Panc1 (cell line): ENCODE data around the gene CARHSP1. TPM values are rescaled to one million over a fixed set of nuclear protein-coding genes. Genes with fewer than 3 reads are reported as not detected.
A peak's percentile ranks its signal among the peaks of the same experiment; 100 is the strongest.

Source experiments
- ATAC-seq: fragments of 200-7000 bp; cut with Tn5 transposase; 2 replicates; pipeline ENCODE4 v1.9.1; 2020; ENCODE audit warnings: mild to moderate bottlenecking, moderate library complexity
- BruUV-seq: library from RNA; stranded (reverse); fragments of 400-500 nt; replicated peaks from 2 replicates; lab custom pipeline; 2021; lab: Mats Ljungman, UMichigan
- CTCF ChIA-PET: fragments of 300-600 bp; sonication (Branson Sonifier 250); formaldehyde crosslinking; loops from one replicate; lab custom pipeline; 2022; ENCODE audit warnings: antibody characterized with exemption; lab: Charles Lee
- POLR2A ChIA-PET: fragments of 300-600 bp; sonication (Branson Sonifier 250); formaldehyde crosslinking; loops from one replicate; lab custom pipeline; 2022; ENCODE audit warnings: antibody characterized with exemption; lab: Charles Lee
- DNase-seq: peaks from one replicate; pipeline ENCODE4 v3.0.0-alpha.2; 2010; ENCODE audit warnings: low read depth, low spot score
- H3K27ac ChIP-seq: 2 replicates; pipeline ENCODE4 v1.5.1; 2011; ENCODE audit warnings: mild to moderate bottlenecking, low read length, inconsistent platforms
- H3K27me3 ChIP-seq: fragments of 200-500 bp; sonication (Bioruptor generic); 2 replicates; pipeline ENCODE4 v1.6.0; 2014; ENCODE audit warnings: low read length, inconsistent platforms; ENCODE audit not compliant: control insufficient read depth, insufficient read depth
- H3K36me3 ChIP-seq: fragments of 200-500 bp; sonication (Bioruptor generic); 2 replicates; pipeline ENCODE4 v1.5.1; 2014; ENCODE audit warnings: inconsistent platforms, mild to moderate bottlenecking, low read length, moderate library complexity; ENCODE audit not compliant: control insufficient read depth, insufficient read depth
- H3K4me1 ChIP-seq: 2 replicates; pipeline ENCODE4 v1.5.1; 2011; ENCODE audit warnings: inconsistent platforms, mild to moderate bottlenecking, low read length, moderate library complexity; ENCODE audit not compliant: control insufficient read depth, insufficient read depth
- H3K4me3 ChIP-seq, 2 experiments: 2 replicates each; pipeline ENCODE4 v1.5.1; 2011 to 2012; ENCODE audit warnings: low read depth in 2 of 2, low read length in 2 of 2, mild to moderate bottlenecking in 2 of 2, inconsistent platforms in 1 of 2, moderate library complexity in 1 of 2
- H3K9me3 ChIP-seq: fragments of 200-500 bp; sonication (Bioruptor generic); 2 replicates; pipeline ENCODE4 v1.5.1; 2014; ENCODE audit warnings: low read depth, mild to moderate bottlenecking, inconsistent platforms, low read length, moderate library complexity; ENCODE audit not compliant: control insufficient read depth, insufficient read depth
- CTCF ChIP-seq: fragments of 450-650 bp; IDR thresholded peaks from 2 replicates; pipeline ENCODE4 v1.5.1; 2017; ENCODE audit warnings: mild to moderate bottlenecking
- POLR2AphosphoS5 ChIP-seq: IDR thresholded peaks from 2 replicates; pipeline ENCODE4 v1.6.1; 2012; ENCODE audit warnings: mild to moderate bottlenecking, low read depth, low read length, moderate library complexity
- REST ChIP-seq, 2 experiments: IDR thresholded peaks; 2 replicates each; pipeline ENCODE4 v1.6.1; 2011 to 2012; ENCODE audit warnings: low read depth in 2 of 2, control low read depth in 1 of 2, low read length in 1 of 2, mild to moderate bottlenecking in 1 of 2, moderate library complexity in 1 of 2; ENCODE audit not compliant: insufficient read depth in 1 of 2
- SIN3A ChIP-seq: IDR thresholded peaks from 2 replicates; pipeline ENCODE4 v1.6.1; 2012; ENCODE audit warnings: low read depth, mild to moderate bottlenecking, low read length, moderate library complexity, borderline replicate concordance; ENCODE audit not compliant: insufficient read depth
- TCF7L2 ChIP-seq: IDR thresholded peaks from 2 replicates; pipeline ENCODE4 v1.6.1; 2011; ENCODE audit warnings: mild to moderate bottlenecking, low read depth, low read length, inconsistent platforms
- in situ Hi-C: cut with HindIII; loops from 2 replicates; pipeline ENCODE4 v1.10.0; 2016; ENCODE audit warnings: low sequenced_read_pairs, low pct_unique_long_range_greater_than_20kb
- intact Hi-C: fragments of 100-400 bp; cut with micrococcal nuclease; formaldehyde crosslinking; loops from one replicate; pipeline ENCODE4 v1.10.0; 2022; ENCODE audit not compliant: unreplicated experiment
- total RNA-seq: library from RNA; stranded (reverse); gene quantifications from one replicate; pipeline ENCODE4 v1.2.1, GENCODE V29; 2021; ENCODE audit not compliant: unreplicated experiment

The CARHSP1 gene
- total RNA-seq, 1 experiment from 2014 or later = 158 TPM

- H3K9me3 ChIP-seq = no peaks in the 10 kb centered on the region
- no peak overlapping the region for H3K27ac ChIP-seq
- DNase-seq = no peak
- no peak for TF ChIP-seq REST (IDR thresholded peaks at IDR 0.05; ENCODE audit: insufficient read depth in 1 of 2, low read depth in 2 of 2, low read length in 1 of 2)
- in situ Hi-C loops = no loop called here
- intact Hi-C loops = no loop called here
- H3K4me3 ChIP-seq = no peak overlapping the region
- H3K36me3 ChIP-seq = peaks cover 20% of the 10 kb centered on the region
- no peaks in the 10 kb centered on the region for H3K4me1 ChIP-seq
- no TSS peak for BruUV-seq
- POLR2A ChIA-PET = no interaction called here
- ATAC-seq = no peak; the same call in 1 of the 2 replicates
- H3K27me3 ChIP-seq = no peaks in the 10 kb centered on the region
- CTCF ChIA-PET = no interaction called here
Observed at GRCh38 chr16:8893976-8894690, 25.3 kb upstream of the CARHSP1 start.

GRCh38 chr16:8893426-8893825, 24.6 kb upstream of the CARHSP1 start:
- ChIA-PET POLR2A (interaction anchor here (0.5 kb wide), 1 partner anchor 19 kb away, joined by 5 read pairs; no protein-coding TSS in a partner anchor), CTCF (no interaction called here)
- Histone ChIP-seq H3K27ac (no peak overlapping the region), H3K27me3 (no peaks in the 10 kb centered on the region), H3K4me3 (no peak overlapping the region), H3K4me1 (no peaks in the 10 kb centered on the region), H3K36me3 (peaks cover 17% of the 10 kb centered on the region), H3K9me3 (no peaks in the 10 kb centered on the region)
- TSS peak; percentile 56 for BruUV-seq
- ATAC-seq (no peak), DNase-seq (no peak)
- in situ Hi-C loops = no loop called here
- TF ChIP-seq SIN3A (no peak), POLR2AphosphoS5 (no peak), TCF7L2 (no peak), CTCF (no peak), REST (IDR thresholded peaks at IDR 0.05; ENCODE audit: insufficient read depth in 1 of 2, low read depth in 2 of 2, low read length in 1 of 2) (no peak)
- intact Hi-C loops = no loop called here
